GM18505 (cell line): Measurements from ENCODE around the gene FRA10AC1.

ENCODE experiments used
- ATAC-seq: cut with Tn5 transposase; IDR thresholded peaks from one replicate; pipeline ENCODE4 v1.9.1; 2021; ENCODE audit not compliant: unreplicated experiment
- POLR2A ChIP-seq: IDR thresholded peaks from 4 replicates; pipeline ENCODE4 v1.6.1; 2011; ENCODE audit warnings: borderline replicate concordance; ENCODE audit not compliant: insufficient read depth, insufficient read length; ENCODE audit errors: extremely low read depth

The FRA10AC1 gene

GRCh38 chr10:93678805-93679587 lies 23.4 kb downstream of the FRA10AC1 start:
- no peak for ATAC-seq
- TF ChIP-seq POLR2A: no peak

GRCh38 chr10:93678386-93678785 lies 24.0 kb downstream of the FRA10AC1 start:
- no peak for TF ChIP-seq POLR2A
- ATAC-seq: no peak

- no peak for ATAC-seq
- TF ChIP-seq POLR2A: no peak
Measured at GRCh38 chr10:93673791-93674190, 28.6 kb downstream of the FRA10AC1 start.

- no peak for TF ChIP-seq POLR2A
Measured at GRCh38 chr10:93672890-93673289, 29.5 kb downstream of the FRA10AC1 start.

GRCh38 chr10:93672022-93672678 lies 30.2 kb downstream of the FRA10AC1 start:
- TF ChIP-seq POLR2A: no peak
- ATAC-seq: no peak

More at GRCh38 chr10:93672890-93673289, 29.5 kb downstream of the FRA10AC1 start:
- ATAC-seq: no peak

- TF ChIP-seq POLR2A: no peak
- ATAC-seq: no peak
Measured at GRCh38 chr10:93671042-93671441, 31.4 kb downstream of the FRA10AC1 start.

GRCh38 chr10:93670372-93670771 lies 32.0 kb downstream of the FRA10AC1 start:
- no peak for TF ChIP-seq POLR2A
- no peak for ATAC-seq

- TF ChIP-seq POLR2A: no peak
- ATAC-seq: no peak
Measured at GRCh38 chr10:93667795-93668194, 34.6 kb downstream of the FRA10AC1 start.

- TF ChIP-seq POLR2A: no peak
- ATAC-seq: no peak
Measured at GRCh38 chr10:93666030-93666429, 36.4 kb downstream of the FRA10AC1 start.

GRCh38 chr10:93657757-93658156 lies 44.6 kb downstream of the FRA10AC1 start:
- TF ChIP-seq POLR2A: no peak

GRCh38 chr10:93656155-93656554 lies 46.2 kb downstream of the FRA10AC1 start:
- no peak for ATAC-seq
- no peak for TF ChIP-seq POLR2A

More at GRCh38 chr10:93657757-93658156, 44.6 kb downstream of the FRA10AC1 start:
- no peak for ATAC-seq

GRCh38 chr10:93654201-93654600 lies 48.2 kb downstream of the FRA10AC1 start:
- TF ChIP-seq POLR2A: no peak
- no peak for ATAC-seq

GRCh38 chr10:93652857-93653256 lies 49.5 kb downstream of the FRA10AC1 start:
- no peak for TF ChIP-seq POLR2A
- no peak for ATAC-seq

GRCh38 chr10:93639791-93640190 lies 62.6 kb downstream of the FRA10AC1 start:
- TF ChIP-seq POLR2A: no peak
- ATAC-seq: no peak
